K562 (cell line): ENCODE results near the gene ALDH3A2. TPM values are rescaled to one million over a fixed set of nuclear protein-coding genes. Genes with fewer than 3 reads are reported as not detected.

Experiments used
- CTCF ChIP-seq, 3 experiments: IDR thresholded peaks in 2 of 3; conservative IDR thresholded peaks in 1 of 3; 2 replicates each; pipeline ENCODE4 v1.5.1; 2011 to 2012; ENCODE audit warnings: low read length in 3 of 3, mild to moderate bottlenecking in 3 of 3, control low read depth in 2 of 3, improper control_type of control experiment in 1 of 3, inconsistent platforms in 1 of 3, low read depth in 1 of 3, mixed read lengths in 1 of 3, moderate library complexity in 1 of 3; ENCODE audit not compliant: insufficient read depth in 2 of 3
- polyA plus RNA-seq, 8 experiments: library from polyadenylated mRNA; depleted of rRNA in 4 of 8; stranded (reverse) in 5 of 8; unstranded in 3 of 8; fragments of >200 nt; fragmentation: Nextera tagmentation in 2 of 8; fragmentation: Illumina TruSeq in 1 of 8; extraction: Ambion mirVana in 2 of 8; extraction: Trizol in 1 of 8; gene quantifications; 2 replicates each; pipeline versions ENCODE4 v1.2.1 to v1.2.3, GENCODE V29; 2011 to 2014; ENCODE audit warnings: inconsistent platforms in 1 of 8, missing spikeins in 1 of 8
- total RNA-seq, 7 experiments: library from RNA; depleted of rRNA in 6 of 7; stranded (reverse); fragments of >200 nt in 6 of 7; fragmentation: Illumina TruSeq in 2 of 7; extraction: Trizol in 2 of 7; gene quantifications; 2 replicates each; pipeline versions ENCODE4 v1.2.1 to v1.2.3, GENCODE V29; 2011 to 2021; ENCODE audit warnings: low replicate concordance in 1 of 7
- TF ChIP-seq, protein P1 (sequence below): fragments of 450-650 bp; IDR thresholded peaks from 2 replicates; pipeline ENCODE4 v1.7.0; 2016; ENCODE audit warnings: borderline replicate concordance
- TF ChIP-seq, protein P2 (sequence below): fragments of 250-450 bp; sonication (Bioruptor Pico); IDR thresholded peaks from 2 replicates; pipeline ENCODE4 v1.8.0; 2021; ENCODE audit warnings: mild to moderate bottlenecking, moderate library complexity
- TF ChIP-seq, protein P3 (sequence below): fragments of 250-450 bp; sonication (Bioruptor Pico); IDR thresholded peaks from 2 replicates; pipeline ENCODE4 v1.9.0; 2021; ENCODE audit warnings: mild to moderate bottlenecking, inconsistent platforms

The ALDH3A2 gene
- total and polyA plus RNA-seq, 9 of the 15 experiments (the other 6 are each of a cell fraction or from before 2014, with no cell fraction given) = 0.01 to 0.78 (median 0.12) TPM; not detected in 5

- TF ChIP-seq, protein P1, sequence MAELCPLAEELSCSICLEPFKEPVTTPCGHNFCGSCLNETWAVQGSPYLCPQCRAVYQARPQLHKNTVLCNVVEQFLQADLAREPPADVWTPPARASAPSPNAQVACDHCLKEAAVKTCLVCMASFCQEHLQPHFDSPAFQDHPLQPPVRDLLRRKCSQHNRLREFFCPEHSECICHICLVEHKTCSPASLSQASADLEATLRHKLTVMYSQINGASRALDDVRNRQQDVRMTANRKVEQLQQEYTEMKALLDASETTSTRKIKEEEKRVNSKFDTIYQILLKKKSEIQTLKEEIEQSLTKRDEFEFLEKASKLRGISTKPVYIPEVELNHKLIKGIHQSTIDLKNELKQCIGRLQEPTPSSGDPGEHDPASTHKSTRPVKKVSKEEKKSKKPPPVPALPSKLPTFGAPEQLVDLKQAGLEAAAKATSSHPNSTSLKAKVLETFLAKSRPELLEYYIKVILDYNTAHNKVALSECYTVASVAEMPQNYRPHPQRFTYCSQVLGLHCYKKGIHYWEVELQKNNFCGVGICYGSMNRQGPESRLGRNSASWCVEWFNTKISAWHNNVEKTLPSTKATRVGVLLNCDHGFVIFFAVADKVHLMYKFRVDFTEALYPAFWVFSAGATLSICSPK = no peak
- TF ChIP-seq, protein P2, sequence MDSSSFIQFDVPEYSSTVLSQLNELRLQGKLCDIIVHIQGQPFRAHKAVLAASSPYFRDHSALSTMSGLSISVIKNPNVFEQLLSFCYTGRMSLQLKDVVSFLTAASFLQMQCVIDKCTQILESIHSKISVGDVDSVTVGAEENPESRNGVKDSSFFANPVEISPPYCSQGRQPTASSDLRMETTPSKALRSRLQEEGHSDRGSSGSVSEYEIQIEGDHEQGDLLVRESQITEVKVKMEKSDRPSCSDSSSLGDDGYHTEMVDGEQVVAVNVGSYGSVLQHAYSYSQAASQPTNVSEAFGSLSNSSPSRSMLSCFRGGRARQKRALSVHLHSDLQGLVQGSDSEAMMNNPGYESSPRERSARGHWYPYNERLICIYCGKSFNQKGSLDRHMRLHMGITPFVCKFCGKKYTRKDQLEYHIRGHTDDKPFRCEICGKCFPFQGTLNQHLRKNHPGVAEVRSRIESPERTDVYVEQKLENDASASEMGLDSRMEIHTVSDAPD (CRISPR knock-in tag) = no peak
- peak; percentile 40 to 51 (median 43); a peak in 4 of 6 replicates for TF ChIP-seq CTCF (IDR thresholded peaks at IDR 0.05 in 2 of 3, conservative IDR thresholded peaks at IDR 0.05 in 1 of 3; ENCODE audit: insufficient read depth in 2 of 3, low read depth in 1 of 3, low read length in 3 of 3)
- TF ChIP-seq, protein P3, sequence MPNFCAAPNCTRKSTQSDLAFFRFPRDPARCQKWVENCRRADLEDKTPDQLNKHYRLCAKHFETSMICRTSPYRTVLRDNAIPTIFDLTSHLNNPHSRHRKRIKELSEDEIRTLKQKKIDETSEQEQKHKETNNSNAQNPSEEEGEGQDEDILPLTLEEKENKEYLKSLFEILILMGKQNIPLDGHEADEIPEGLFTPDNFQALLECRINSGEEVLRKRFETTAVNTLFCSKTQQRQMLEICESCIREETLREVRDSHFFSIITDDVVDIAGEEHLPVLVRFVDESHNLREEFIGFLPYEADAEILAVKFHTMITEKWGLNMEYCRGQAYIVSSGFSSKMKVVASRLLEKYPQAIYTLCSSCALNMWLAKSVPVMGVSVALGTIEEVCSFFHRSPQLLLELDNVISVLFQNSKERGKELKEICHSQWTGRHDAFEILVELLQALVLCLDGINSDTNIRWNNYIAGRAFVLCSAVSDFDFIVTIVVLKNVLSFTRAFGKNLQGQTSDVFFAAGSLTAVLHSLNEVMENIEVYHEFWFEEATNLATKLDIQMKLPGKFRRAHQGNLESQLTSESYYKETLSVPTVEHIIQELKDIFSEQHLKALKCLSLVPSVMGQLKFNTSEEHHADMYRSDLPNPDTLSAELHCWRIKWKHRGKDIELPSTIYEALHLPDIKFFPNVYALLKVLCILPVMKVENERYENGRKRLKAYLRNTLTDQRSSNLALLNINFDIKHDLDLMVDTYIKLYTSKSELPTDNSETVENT (CRISPR knock-in tag) = no peak
- TF ChIP-seq, all 486 proteins: peak for 2
Observed at GRCh38 chr17:19718613-19719354, 70.2 kb downstream of the ALDH3A2 start (continued).
